HFFc6 (cell line): Measurements from ENCODE around the gene HOXB6. TPM values are rescaled to one million over a fixed set of nuclear protein-coding genes. Genes with fewer than 3 reads are reported as not detected.

Source experiments
- DNase-seq: peaks from one replicate; pipeline ENCODE4 v3.0.0-alpha.2; 2018
- H3K27ac Mint-ChIP-seq: 2 replicates; pipeline ENCODE4 v1.8.0; 2020; ENCODE audit warnings: mild to moderate bottlenecking, mixed read lengths
- H3K27me3 Mint-ChIP-seq: 2 replicates; pipeline ENCODE4 v1.8.0; 2021; ENCODE audit warnings: mild to moderate bottlenecking, moderate library complexity, mixed read lengths; ENCODE audit not compliant: insufficient read depth
- H3K36me3 Mint-ChIP-seq: 2 replicates; pipeline ENCODE4 v1.8.0; 2021; ENCODE audit warnings: low read depth, mixed read lengths
- H3K4me1 Mint-ChIP-seq: 2 replicates; pipeline ENCODE4 v1.8.0; 2020; ENCODE audit warnings: low read depth, mixed read lengths
- H3K4me3 Mint-ChIP-seq: 2 replicates; pipeline ENCODE4 v1.8.0; 2020; ENCODE audit warnings: mild to moderate bottlenecking, moderate library complexity, mixed read lengths
- H3K9me3 Mint-ChIP-seq: 2 replicates; pipeline ENCODE4 v1.8.0; 2020; ENCODE audit warnings: mild to moderate bottlenecking, mixed read lengths
- total RNA-seq, 6 experiments: library from RNA; stranded (reverse); fragmentation: NEBNext Ultra II Directional; extraction: Animal tissue kit (Norgen Biotek cat#: 25700); gene quantifications; 2 replicates in 1 of 6; 3 replicates in 5 of 6; pipeline ENCODE4 v1.2.3, GENCODE V29; 2021
- TF ChIP-seq, protein P1 (sequence below): fragments of 200-600 bp; sonication (generic); IDR thresholded peaks from 2 replicates; pipeline ENCODE4 v1.5.0; 2021; ENCODE audit warnings: antibody characterized with exemption, mild to moderate bottlenecking

The HOXB6 gene
- total RNA-seq, 6 experiments from 2014 or later: not detected

DNA sequence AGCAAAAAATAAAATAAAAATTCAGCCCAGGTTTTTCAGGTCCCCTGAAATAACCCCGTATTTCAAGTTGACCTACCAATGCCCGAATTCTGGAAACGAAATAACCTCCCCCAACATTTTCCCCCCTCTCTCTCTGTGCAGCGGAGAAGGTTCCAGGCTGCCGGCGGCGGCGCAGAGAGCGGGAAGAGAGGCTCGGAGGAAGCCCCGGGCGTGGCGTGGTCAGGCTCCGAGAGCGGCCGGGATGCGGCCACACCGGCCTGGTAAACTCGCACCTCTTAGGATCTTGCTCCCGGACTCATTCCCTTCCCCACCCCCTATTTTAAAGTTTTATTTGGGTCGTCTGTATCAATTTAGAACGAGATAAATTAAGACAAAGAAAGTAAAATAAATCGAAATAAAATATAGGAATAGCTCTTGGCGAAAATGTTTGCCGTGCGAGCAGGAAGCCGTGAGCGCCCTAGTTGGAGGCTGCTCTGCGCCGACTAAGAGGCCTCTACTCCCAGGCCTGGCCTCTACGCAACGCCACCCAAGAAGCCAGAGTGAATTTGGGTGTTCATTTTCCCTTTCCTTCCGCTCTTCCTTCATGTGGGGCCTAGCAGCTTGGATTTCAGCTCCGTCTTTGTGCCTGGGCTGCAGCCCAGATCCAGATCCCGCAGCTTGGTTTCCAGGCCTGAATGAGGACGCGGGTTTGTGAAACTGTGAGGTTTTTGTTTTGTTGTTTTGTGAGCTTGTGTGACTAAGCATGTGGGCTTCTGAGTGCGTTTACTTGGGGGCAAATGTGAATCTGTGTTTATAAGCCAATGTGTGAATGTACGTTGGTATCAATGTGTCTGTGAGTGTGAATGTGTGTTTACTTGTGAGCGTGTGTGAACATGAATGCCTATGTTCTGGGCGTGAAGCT lies 1.5 kb upstream of the HOXB6 start:
- H3K4me3 Mint-ChIP-seq: no peak overlapping the region
- TF ChIP-seq, protein P1, sequence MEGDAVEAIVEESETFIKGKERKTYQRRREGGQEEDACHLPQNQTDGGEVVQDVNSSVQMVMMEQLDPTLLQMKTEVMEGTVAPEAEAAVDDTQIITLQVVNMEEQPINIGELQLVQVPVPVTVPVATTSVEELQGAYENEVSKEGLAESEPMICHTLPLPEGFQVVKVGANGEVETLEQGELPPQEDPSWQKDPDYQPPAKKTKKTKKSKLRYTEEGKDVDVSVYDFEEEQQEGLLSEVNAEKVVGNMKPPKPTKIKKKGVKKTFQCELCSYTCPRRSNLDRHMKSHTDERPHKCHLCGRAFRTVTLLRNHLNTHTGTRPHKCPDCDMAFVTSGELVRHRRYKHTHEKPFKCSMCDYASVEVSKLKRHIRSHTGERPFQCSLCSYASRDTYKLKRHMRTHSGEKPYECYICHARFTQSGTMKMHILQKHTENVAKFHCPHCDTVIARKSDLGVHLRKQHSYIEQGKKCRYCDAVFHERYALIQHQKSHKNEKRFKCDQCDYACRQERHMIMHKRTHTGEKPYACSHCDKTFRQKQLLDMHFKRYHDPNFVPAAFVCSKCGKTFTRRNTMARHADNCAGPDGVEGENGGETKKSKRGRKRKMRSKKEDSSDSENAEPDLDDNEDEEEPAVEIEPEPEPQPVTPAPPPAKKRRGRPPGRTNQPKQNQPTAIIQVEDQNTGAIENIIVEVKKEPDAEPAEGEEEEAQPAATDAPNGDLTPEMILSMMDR: no peak
- no peaks in the 10 kb centered on the region for H3K9me3 Mint-ChIP-seq
- H3K27me3 Mint-ChIP-seq: peaks cover 90% of the 10 kb centered on the region
- no peak overlapping the region for H3K27ac Mint-ChIP-seq
- no peaks in the 10 kb centered on the region for H3K36me3 Mint-ChIP-seq
- no peak for DNase-seq
- peaks cover 15% of the 10 kb centered on the region; the same call in 1 of the 2 replicates for H3K4me1 Mint-ChIP-seq

GRCh38 chr17:48605409-48605919 lies 678 bp upstream of the HOXB6 start:
- Mint-ChIP-seq H3K4me1 (peaks cover 10% of the 10 kb centered on the region; the same call in 1 of the 2 replicates), H3K36me3 (no peaks in the 10 kb centered on the region), H3K27ac (no peak overlapping the region), H3K9me3 (no peaks in the 10 kb centered on the region), H3K4me3 (no peak overlapping the region), H3K27me3 (peaks cover 90% of the 10 kb centered on the region)
- TF ChIP-seq, protein P1: no peak
- no peak for DNase-seq

DNA sequence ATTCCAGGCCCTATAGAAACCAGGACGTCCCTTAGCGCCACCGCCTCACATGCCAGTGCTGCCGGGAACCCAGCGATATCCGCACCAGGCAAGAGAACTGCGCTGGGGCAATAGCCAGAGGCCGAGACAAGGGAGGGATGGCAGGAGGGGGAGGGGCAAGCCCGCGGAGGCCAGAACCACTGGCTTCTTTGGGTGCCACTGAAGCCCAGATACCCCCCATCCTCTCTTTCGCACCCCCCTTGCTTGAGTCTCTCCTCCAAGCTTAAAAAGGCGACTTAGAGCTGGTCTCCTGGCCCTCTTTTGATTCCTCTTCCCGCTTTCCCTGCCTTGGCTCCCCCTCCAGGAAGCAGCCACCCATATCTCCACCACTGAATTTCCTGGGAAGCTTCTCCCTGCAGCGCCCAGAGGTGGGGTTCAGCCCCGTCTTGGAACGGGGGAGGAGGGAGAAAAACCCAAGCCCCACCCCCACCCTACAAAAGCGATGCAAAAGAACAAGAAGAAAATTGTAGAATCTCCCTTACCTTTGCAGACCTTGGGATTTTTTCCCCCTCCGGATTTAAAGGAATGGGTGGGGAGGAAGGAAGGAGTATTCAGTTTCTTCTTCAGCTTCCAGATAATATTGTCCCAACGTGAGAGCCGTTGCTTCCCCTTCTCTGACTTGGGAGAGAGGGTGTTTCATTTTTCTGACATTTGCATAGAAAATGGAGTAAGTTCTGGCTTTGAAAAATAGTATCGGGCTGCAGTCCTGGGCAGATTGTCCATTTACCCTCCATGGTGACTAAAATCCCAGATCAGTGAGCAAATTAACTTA lies 622 bp downstream of the HOXB6 start:
- Mint-ChIP-seq H3K4me3 (no peak overlapping the region), H3K36me3 (no peaks in the 10 kb centered on the region), H3K27ac (no peak overlapping the region), H3K4me1 (peaks cover 10% of the 10 kb centered on the region; the same call in 1 of the 2 replicates), H3K27me3 (peaks cover 95% of the 10 kb centered on the region), H3K9me3 (no peaks in the 10 kb centered on the region)
- TF ChIP-seq, protein P1: no peak
- no peak for DNase-seq

DNA sequence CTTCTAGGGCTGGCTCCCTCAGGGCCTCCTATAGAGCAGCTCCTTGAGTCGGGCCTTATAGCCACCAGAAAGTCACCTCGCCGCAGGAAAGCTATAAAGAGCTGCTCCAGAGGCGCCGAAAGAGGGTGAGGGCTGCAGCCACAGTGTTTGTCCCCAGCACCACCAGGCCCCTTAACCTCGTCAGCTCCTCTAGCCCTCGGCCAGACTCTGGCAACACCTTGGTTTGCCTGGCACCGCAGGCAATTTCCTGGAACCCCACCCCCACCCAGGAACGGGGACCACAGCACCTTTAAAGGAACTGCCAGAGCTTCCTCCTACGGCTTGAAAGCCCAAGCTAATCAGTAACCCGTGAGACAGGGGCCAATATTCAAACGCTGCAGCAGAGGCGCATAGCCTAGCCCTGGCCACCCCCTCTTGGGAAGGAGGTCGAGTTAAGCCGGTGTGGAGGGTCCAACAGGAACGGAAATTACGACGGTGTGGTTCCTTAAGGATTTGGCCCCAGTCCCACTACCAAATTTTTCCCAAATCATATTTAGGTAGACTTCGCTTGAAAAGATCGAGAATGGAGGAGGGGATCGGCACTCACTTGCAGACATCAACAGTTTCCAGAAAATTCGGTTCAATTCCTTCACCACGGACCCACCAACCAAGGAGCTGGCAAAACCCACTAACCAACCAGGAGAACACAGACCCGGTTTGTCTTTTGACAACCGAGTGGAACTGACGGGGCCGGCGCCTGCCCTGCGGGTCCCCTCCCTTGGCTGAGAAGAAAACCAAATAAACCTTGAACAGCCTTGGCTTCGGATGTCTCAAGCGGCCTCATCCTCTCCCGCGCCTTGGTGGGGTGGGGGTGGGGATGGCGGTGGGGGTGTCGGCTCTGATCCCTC lies 3.0 kb downstream of the HOXB6 start:
- no peaks in the 10 kb centered on the region for H3K36me3 Mint-ChIP-seq
- H3K4me3 Mint-ChIP-seq: no peak overlapping the region
- H3K9me3 Mint-ChIP-seq: no peaks in the 10 kb centered on the region
- H3K27ac Mint-ChIP-seq: no peak overlapping the region
- peaks cover 94% of the 10 kb centered on the region for H3K27me3 Mint-ChIP-seq
- no peak for DNase-seq
- TF ChIP-seq, protein P1: no peak
- H3K4me1 Mint-ChIP-seq: peaks cover 10% of the 10 kb centered on the region; the same call in 1 of the 2 replicates

- Mint-ChIP-seq H3K4me3 (no peak overlapping the region), H3K4me1 (peaks cover 15% of the 10 kb centered on the region; the same call in 1 of the 2 replicates), H3K36me3 (no peaks in the 10 kb centered on the region), H3K27ac (no peak overlapping the region), H3K9me3 (no peaks in the 10 kb centered on the region), H3K27me3 (peaks cover 94% of the 10 kb centered on the region)
- TF ChIP-seq, protein P1: no peak
- no peak for DNase-seq
These were observed 3.6 kb downstream of the HOXB6 start for GRCh38 chr17:48601207-48601538.
